Activated naive CD8-positive, alpha-beta T cell treated with anti-CD3 and anti-CD28 coated beads, Interleukin-2, amount 50 U/mL, for 16 hours (primary cell): Measurements from ENCODE around the gene C1orf122.

Source experiments
- DNase-seq: peaks from one replicate; pipeline ENCODE4 v3.0.0-alpha.2; 2020; ENCODE audit warnings: low read depth, low spot score

Gene C1orf122

DNA sequence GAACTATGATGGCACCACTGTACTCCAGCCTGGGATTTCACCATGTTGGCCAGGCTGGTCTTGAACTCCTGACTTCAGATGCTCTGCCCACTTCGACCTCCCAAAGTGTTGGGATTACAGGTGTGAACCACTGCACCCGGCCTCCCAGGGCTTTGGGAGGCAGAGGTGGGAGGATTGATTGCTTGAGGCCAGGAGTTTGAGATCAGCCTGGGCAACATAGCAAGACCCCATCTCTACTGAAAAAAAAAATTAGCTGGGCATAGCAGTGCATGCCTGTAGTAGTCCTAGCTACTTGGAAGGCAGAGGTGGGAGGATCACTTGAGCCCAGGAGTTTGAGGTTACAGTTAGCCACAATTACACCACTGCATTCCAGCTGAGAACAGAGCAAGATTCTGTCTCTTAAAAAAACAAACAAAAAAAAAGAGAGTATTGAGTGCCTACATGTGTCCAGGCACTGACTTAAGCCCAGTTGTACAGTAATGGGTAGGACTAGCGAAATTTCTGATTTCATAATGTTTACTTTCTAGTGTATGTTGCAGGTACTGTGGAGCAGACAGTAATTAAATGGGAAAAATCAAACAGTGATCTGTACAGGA, 9.7 kb upstream of the C1orf122 start:
- no peak for DNase-seq

DNA sequence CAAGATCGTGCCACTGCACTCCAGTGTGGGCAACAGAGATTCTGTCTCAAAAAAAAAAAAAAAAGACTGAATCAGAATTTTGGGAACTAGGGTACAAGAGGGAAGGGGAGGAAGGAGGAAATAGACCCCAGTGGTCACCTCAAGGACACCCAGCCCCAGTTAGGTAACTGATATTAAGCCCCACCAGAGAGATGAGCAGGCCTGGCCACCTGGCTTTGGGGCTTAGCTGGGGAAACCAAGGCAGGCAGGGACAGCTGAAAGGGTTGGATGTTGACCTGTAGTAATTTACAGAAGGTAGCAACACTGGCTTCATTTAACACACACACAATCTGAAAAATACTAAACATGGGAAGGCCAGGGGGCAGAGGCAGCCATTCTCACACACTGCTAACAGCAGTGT, 5.2 kb upstream of the C1orf122 start:
- DNase-seq, result no peak

DNA sequence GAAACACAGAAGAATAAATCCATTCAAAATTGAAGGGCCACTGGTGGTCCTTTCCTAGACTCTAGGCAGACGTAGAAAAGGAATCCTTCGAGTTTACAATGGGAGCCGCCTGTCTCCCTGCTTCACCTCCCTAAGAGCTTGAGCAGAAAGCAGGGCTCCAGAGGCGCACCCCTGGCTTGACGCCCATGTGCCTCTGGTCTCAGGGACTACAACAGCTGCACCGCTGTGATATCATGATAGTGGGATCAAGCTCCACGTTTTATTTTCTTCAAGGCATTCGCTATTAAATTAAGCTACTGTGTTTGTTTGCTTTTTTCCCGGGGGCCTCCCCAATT, 403 bp upstream of the C1orf122 start:
- DNase-seq, result no peak

DNA sequence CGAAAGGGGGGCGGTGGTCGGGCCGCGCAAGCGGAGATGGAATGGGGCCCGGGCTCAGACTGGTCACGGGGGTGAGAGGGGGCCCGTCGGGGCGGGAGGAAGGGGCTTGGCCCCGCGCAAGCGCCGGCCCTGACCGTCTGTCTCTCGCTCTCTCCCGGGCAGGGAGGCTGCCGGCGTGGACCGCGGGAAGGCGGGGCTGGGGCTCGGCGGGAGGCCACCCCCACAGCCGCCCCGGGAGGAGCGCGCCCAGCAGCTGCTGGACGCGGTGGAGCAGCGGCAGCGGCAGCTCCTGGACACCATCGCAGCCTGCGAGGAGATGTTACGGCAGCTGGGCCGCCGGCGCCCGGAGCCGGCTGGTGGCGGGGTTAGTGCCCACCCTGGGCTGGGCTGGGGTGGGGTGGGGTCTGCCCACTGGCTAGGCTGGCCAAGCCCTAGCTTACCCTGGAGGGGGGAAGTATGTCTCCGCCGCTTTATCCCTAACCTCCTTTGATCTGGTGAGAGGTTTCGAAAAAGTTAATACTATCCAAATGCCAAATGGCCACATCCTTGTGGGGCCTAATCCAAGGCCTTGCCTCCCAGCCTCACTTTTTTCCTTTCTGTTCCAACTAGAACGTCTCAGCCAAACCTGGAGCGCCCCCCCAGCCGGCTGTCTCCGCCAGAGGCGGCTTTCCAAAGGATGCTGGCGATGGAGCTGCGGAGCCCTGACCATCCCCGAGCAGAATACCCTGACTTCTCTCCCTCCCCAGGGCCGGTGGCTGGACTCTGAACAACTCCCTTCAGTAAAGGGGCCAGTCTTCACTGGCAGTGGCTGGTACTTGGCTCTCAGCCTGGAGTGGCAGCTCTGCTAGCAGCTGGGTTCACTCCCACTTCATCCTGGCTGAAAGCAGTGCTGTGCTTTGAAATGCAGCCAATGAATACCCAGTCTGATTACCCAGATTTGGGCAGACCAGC, 1.1 kb downstream of the C1orf122 start:
- DNase-seq, result no peak

DNA sequence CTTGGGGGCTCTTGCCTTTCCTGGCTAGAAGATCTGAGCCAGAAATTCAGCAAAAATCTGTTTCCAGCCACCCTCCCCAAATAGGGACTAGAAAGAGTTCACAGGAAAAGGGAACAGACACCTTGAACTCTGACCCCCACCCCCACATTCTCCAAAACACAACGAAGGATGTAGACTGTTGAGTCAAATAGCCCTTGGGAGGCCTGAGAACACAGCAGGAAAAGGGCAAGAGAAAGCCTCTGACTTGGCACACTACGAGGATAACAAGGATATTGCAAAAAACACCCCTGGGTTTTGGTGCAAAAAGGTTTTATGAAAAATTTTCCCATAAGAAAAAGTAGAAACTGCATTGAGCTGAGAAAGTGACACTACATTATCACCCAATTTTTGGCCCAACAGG, 2.4 kb downstream of the C1orf122 start:
- DNase-seq, result no peak

DNA sequence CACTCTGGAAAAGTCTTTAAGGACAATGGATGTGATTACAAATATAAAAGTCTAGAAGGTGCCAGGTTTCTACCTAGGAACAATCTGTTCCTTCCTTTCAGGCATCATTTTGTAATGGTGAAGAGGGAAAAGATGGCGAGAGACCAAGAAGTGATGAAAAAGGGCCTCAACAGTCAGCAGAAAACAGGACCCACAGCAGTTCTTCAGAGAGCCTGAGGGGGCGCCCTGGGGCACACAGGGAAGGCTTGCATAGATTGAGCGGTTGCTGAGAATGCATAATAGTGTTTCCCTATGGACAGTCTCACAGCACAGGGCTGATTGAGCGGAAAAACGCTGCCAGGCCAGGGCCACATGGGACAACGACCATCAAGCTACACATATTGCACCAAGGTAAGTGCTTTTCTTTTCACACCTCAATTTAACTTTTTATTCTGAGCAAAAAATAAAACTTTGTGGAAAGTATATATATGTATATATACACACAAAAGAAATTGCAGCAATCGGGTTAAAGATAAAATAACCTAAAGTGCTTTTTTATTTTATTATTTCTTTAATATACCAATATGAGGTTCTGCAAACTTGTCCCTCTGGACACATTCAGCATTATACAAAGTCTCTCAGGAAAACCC, 3.6 kb downstream of the C1orf122 start:
- DNase-seq, result no peak

DNA sequence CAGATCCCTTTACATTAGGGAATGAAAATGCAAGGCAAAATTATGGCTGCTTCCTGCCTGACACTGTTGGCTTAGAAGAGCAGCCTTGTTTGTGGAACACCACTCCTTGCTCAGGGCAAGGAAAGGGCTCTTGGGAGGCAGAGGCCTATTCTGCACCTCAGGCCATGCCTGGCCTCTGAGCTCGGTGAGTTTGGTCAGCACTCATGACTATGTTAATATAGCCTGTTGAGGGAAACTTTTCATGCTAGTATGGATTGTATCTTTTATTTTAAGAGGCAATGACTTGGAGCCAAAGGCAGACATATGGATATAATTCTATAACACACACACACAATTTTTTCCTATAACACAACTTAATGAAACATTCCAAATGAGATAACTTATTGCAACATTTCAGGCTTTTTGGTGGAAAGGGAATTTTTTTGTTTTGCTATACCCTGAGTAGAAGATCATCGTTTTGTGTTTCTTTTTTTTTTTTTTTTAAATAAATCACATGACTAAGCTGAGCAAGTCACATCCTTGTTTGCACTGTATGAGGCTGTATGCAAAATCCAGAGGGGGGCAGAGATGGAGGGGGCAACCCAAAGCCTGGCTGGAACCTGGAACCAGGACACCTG, 6.0 kb downstream of the C1orf122 start:
- no peak for DNase-seq

DNA sequence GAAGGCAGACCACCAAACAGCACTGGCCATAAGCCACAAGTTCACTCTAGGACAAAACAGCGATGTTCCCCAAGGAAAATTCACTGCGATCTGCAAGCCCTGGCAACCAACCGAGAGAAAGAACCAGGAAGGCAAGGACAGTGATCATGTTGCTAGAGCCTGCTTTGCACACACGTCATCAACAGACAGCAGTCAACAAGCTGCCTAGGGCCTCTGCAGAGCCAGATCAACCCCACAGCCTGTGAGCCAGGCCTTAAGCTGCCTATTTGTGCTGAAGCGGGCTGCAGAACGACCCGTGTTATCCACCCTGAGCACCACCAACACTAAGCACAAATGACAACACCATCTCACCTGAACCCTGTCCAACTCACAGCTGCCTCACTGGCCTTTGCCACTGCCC, 6.7 kb downstream of the C1orf122 start:
- no peak for DNase-seq

DNA sequence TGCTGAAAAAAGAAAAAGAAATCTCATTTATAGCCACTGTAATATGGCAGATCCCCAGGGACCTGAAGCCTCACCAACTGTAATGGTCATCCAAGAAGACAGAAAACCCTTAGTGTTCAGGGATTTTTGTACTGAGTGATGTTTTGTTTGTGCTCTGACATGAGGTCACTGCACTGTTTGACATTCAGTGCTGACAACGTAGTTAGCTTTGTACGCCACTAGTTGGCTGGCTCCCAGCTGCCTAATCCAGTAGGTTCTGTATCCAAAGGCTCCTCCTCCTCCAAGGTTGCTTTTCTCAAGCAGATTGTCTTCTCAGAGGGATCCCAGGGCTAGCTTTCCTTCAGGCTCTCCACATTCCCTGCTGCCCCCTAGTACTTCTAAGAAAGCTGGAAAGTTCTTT, 9.9 kb downstream of the C1orf122 start:
- no peak for DNase-seq

DNA sequence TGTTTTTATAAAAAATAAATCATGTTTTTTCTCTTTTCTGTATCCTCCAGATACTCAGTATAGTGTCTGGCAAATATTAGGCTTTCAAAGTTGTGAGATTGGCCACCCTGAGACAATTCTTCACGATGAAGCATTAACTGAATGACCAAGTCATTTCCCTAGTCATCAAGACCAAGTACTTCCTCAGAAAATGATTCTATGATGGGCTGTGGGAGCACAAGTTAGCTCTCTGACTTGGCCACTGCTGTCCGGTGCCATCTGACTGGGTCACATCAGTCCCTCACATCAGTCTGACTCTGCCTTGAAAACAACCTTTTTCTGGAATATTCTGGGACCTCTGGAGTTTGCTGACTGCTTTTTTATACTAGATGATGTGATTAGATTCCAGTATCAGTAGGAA, 13.9 kb downstream of the C1orf122 start:
- DNase-seq, result no peak

DNA sequence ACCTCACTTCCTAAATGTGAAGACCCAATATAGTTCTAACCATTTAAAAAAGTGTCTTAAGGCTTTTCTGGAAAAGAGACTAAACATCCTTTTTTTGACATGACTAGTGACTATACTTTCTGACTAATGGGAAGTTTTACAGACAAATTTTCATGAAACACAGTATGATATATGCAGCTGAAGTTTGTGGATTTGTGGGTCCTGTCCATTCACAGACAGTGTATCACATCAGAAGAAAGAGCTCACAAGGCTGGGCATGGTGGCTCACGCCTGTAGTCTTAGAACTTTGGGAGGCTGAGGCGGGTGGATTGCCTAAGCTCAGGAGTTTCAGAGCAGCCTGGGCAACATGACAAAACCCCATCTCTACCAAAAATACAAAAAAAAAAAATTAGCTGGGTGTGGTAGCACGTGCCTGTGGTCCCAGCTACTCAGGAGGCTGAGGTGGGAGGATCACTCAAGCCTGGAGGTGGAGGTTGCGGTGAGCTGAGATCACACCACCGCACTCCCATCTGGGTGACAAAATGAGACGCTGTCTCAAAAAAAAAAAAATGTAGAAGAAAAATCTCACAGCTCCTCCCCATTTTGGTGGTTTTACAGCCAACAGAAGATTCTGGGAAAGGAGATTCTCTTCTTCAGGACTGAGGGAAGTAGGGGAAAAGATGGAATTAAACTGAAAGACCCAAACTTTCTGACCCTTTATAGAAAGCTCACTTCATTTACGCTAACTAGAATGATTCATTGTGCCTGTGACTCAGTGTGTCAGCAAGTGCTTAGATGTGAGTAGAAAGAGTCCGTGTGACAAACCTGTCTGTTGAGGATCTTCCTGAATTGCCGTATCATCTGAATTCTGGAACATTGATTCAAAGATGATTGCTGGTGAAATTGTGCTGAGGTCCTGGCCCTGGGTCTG, 15.6 kb downstream of the C1orf122 start:
- no peak for DNase-seq

DNA sequence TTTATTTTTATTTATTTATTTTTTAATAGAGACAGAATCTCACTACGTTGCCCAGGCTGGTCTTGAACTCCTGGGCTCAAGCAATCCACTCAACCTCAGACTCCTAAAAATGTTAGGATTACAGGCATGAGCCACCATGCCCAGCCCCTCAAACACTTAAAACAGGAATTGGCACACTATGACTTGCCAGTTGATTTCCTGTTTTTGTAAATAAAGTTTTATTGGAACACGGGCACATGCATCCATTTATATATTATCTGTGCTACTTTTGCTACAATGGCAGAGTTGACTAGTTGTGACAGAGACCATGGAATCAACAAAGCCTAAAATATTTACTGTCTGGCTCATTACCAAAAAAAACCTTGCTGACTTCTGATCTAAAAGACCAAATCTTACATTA, 16.4 kb downstream of the C1orf122 start:
- no peak for DNase-seq

DNA sequence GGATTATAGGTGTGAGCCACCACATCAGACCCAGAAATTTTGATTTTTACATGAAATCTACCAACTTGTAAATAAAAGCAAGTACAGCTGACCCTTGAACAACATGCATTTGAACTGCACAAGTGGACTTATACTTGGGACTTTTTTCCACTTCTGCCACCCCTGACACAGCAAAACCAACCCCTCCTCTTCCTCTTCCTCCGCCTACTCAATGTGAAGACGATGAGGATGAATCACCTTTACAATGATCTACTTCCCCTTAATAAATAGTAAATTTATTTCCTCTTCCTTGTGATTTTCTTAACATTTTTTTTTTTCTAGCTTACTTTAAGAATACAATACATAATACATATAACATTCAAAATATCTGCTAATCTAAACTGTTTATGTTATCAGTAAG, 17.9 kb downstream of the C1orf122 start:
- no peak for DNase-seq

DNA sequence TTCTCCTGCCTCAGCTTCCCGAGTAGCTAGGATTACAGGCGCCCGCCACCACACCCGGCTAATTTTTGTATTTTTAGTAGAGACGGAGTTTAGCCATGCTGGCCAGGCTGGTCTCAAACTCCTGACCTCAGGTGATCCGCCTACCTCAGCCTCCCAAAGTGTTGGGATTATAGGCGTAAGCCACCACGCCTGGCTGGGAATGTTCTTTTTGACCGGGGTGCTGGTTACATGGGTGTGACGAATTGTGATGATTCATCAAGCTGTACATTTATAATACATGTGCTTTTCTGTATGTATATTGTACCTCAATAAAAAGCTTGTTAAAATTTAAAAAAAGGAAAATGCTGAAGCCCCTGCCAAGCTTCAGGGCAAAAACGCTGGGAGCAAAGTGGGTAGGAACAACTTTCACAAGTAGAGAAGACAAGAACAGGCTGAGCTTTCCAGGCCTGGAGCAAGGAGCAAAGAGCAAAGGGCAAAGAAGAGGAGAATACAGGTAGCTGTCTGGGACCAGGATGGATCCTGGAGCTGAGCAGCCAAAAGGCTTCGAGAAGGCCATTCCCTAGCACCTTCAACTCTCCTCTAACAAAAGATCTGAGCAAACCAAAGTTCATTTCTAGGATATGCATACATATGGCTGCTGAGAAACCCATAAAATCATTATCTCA, 21.0 kb downstream of the C1orf122 start:
- no peak for DNase-seq

DNA sequence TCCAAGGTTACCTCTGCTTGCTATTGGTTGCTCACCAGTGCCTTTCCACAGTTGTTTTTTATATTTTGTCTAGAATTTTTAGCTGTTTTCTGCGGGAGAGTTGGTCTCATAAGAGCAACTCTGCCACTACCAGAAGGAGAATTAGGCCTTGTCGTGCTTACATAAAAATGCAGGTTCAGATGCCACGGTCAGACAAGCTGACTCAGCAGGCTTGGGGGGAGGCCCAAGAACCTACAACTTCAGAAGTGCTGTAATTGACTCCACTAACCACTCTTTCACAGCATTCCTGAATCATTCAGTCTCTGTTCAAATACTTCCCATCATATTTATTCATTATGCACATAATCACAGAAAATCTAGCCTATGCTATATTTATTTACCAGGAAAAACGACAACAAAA, 23.5 kb downstream of the C1orf122 start:
- DNase-seq, result no peak

DNA sequence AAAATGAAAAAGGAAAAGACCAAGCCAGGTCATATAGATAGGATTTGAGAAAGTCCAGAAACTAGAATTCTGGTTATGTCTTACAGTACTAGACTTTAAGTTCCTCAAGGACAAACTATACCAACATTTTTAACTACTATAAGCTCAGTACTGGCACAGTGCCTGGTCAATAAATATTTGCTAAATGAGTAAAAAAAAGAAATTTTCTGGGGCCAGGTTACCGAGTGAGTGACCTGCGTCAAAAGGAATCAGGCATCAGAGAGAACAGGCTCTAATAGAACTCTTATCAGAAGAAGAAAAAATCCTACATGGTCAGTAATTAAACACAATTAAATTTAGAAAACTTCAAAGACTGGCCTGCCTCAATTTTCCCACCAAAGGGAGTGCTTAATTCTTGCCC, 24.2 kb downstream of the C1orf122 start:
- DNase-seq, result no peak

DNA sequence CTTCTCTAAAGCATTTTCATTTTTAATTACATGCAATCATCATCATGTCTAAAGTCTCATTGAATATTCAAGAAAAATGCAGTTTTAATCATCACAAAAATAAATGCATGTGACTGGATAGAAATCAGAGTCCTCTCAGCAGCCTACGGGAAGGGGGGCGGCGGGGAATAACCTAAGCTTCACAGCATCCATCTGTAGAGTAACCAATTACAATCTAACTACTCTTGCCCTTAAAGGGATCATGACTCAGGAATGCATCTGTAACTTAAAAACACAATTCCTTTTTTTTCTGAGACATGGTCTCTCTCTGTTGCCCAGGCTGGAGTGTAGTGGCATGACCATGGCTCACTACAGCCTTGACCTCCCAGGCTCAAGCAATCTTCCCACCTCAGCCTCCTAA, 29.2 kb downstream of the C1orf122 start:
- no peak for DNase-seq

DNA sequence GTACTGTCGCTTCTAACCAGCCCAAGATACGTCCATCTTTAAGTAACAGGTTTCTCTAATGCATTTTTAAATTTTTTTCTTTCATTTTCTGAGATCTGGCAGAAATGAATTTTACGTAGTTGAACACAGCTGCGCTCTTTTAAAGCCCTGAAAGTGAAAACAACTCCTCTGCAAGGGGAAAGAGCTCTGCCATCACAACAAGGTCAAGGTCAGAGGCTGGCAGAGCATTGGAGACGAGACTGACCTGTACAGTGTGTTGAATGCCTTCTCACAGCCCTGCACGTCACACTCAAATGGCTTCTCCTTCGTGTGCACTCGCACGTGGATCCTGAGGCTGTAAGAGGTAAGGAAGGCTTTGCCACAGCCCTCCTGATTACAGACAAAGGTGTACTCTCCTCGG, 32.1 kb downstream of the C1orf122 start:
- DNase-seq, result no peak

DNA sequence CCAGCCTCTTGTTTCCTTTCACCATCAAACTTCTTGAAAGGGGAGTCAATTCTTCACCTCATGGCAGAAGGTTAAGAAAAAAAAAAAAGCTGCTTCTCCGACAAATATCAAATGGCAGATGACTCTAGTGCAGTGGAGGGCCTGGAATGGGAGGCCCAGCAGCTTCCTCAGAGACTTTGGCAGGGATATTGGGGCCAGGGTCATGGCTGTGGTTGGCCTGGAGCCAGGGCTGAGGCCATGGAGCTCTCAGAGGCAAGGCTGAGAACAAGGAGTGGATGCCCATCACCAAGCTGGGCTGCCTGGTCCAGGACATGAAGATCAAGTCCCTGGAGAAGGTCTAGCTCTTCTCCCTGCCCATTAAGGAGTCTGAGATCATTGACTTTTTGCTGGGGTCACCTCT, 33.1 kb downstream of the C1orf122 start:
- DNase-seq, result no peak

DNA sequence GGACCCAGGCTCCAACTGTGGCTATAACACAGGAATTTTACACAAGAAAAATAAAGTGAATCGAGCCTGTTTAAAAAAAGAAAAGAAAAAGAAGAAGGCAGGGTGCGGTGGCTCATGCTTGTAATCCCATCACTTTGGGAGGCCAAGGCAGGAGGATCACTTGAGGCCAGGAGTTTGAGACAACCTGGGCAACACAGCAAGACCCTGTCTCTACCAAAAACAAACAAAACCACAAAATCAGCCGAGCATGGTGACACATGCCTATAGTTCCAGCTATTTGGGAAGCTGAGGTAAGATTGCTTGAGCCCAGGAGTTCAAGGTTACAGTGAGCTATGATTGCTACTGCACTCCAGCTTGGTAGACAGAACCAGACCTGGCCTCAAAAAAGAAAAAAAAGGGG, 34.1 kb downstream of the C1orf122 start:
- no peak for DNase-seq

DNA sequence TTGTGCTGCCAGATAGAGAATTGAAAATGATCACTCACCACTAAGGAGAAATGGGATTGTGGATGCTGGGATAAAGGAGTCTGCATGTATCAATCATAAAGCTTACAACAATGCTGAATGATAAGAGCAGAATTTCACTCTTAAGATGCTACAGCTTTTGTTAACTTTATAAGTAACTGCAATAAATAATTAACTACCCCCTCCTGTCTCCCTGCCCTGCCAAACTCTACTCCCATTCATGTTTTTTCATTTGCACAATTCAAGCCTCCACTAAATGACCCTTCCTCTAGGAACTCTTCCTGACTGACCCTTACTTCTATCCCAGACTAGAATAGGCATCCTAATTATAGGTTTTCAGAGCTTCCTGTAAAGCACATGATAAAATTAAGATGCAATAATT, 36.9 kb downstream of the C1orf122 start:
- no peak for DNase-seq
